GM12878 (cell line): ENCODE results near the gene VEGFD. TPM values are rescaled to one million over a fixed set of nuclear protein-coding genes. Genes with fewer than 3 reads are reported as not detected.

Experiments used
- ATAC-seq: fragments of 200-7000 bp; cut with Tn5 transposase; 3 replicates; pipeline ENCODE4 v1.9.1; 2020; ENCODE audit warnings: mild to moderate bottlenecking, moderate library complexity
- BruUV-seq: library from RNA; stranded (reverse); fragments of 400-500 nt; replicated peaks from 2 replicates; lab custom pipeline; 2021; lab: Mats Ljungman, UMichigan
- CTCF ChIA-PET: fragments of 300-600 bp; sonication (Branson Sonifier 250); formaldehyde crosslinking; extraction: SDS; loops from one replicate; lab custom pipeline; 2021; ENCODE audit warnings: inconsistent platforms; lab: Yijun Ruan, JAX
- POLR2A ChIA-PET: fragments of 350-600 bp; formaldehyde crosslinking; extraction: SDS; loops from one replicate; lab custom pipeline; 2021; ENCODE audit warnings: inconsistent platforms; lab: Charles Lee
- RAD21 ChIA-PET: fragments of 300-600 bp; sonication (Branson Sonifier 250); formaldehyde crosslinking; loops from one replicate; lab custom pipeline; 2023; ENCODE audit warnings: antibody characterized with exemption; ENCODE audit not compliant: unreplicated experiment; lab: Charles Lee
- SMC1A ChIA-PET: fragments of 300-600 bp; sonication (Branson Sonifier 250); formaldehyde crosslinking; loops from one replicate; lab custom pipeline; 2023; ENCODE audit not compliant: unreplicated experiment, uncharacterized antibody; lab: Charles Lee
- DNase-seq: peaks from one replicate; pipeline ENCODE4 v3.0.0-alpha.2; 2011; ENCODE audit warnings: low read depth, low spot score
- FAIRE-seq: peaks from 3 replicates; lab custom pipeline; 2011; peaks lifted over from hg19 to GRCh38; lab: Jason Lieb, UNC
- H2AFZ ChIP-seq: 2 replicates; pipeline ENCODE4 v1.6.0; 2011; ENCODE audit warnings: low read depth, low read length, control low read depth; ENCODE audit not compliant: control insufficient read depth
- H3K27ac ChIP-seq: 2 replicates; pipeline ENCODE4 v1.5.1; 2011; ENCODE audit warnings: control low read depth; ENCODE audit not compliant: control insufficient read depth, insufficient read depth
- H3K27me3 ChIP-seq, 2 experiments: replicated peaks in 1 of 2; 2 replicates each; pipeline versions ENCODE4 v1.6.0 to v1.6.1; 2011; ENCODE audit warnings: low read length in 1 of 2; ENCODE audit not compliant: control insufficient read depth in 2 of 2, insufficient read depth in 2 of 2
- H3K36me3 ChIP-seq, 2 experiments: 2 replicates each; pipeline ENCODE4 v1.5.1; 2011; ENCODE audit warnings: low read length in 1 of 2; ENCODE audit not compliant: control insufficient read depth in 2 of 2, insufficient read depth in 2 of 2
- H3K4me1 ChIP-seq: 2 replicates; pipeline ENCODE4 v1.6.1; 2011; ENCODE audit warnings: mild to moderate bottlenecking, low read length, moderate library complexity, mixed read lengths; ENCODE audit not compliant: control insufficient read depth, insufficient read depth
- H3K4me2 ChIP-seq: 2 replicates; pipeline ENCODE4 v1.6.0; 2011; ENCODE audit warnings: control low read depth; ENCODE audit not compliant: control insufficient read depth, insufficient read depth
- H3K4me3 ChIP-seq: fragments of 200-600 bp; sonication (generic); 2 replicates; pipeline ENCODE4 v1.5.1; 2016
- H3K79me2 ChIP-seq: 2 replicates; pipeline ENCODE4 v1.6.0; 2011; ENCODE audit warnings: low read length; ENCODE audit not compliant: control insufficient read depth, insufficient read depth
- H3K9ac ChIP-seq: 2 replicates; pipeline ENCODE4 v1.8.0; 2011; ENCODE audit warnings: low read length, control low read depth, mixed read lengths; ENCODE audit not compliant: control insufficient read depth, insufficient read depth
- H3K9me3 ChIP-seq: replicated peaks from 3 replicates; pipeline ENCODE4 v1.5.1; 2011; ENCODE audit warnings: mild to moderate bottlenecking, low read length; ENCODE audit not compliant: control insufficient read depth, insufficient read depth
- H4K20me1 ChIP-seq: 2 replicates; pipeline ENCODE4 v1.6.0; 2011; ENCODE audit not compliant: control insufficient read depth, insufficient read depth
- ATF7 ChIP-seq: fragments of 450-650 bp; IDR thresholded peaks from 2 replicates; pipeline ENCODE4 v1.6.1; 2016; ENCODE audit warnings: low read depth, mild to moderate bottlenecking
- CUX1 ChIP-seq: IDR thresholded peaks from 2 replicates; pipeline ENCODE4 v1.6.1; 2012; ENCODE audit warnings: improper control_type of control experiment, low read depth, low read length; ENCODE audit not compliant: insufficient replicate concordance
- MEF2B ChIP-seq: fragments of 450-650 bp; IDR thresholded peaks from 2 replicates; pipeline ENCODE4 v1.6.1; 2018; ENCODE audit warnings: mild to moderate bottlenecking, moderate library complexity; ENCODE audit not compliant: partially characterized antibody, poor library complexity, severe bottlenecking
- NBN ChIP-seq: fragments of 450-650 bp; IDR thresholded peaks from 2 replicates; pipeline ENCODE4 v1.6.1; 2016
- NFXL1 ChIP-seq: fragments of 450-650 bp; IDR thresholded peaks from 2 replicates; pipeline ENCODE4 v1.6.1; 2017; ENCODE audit warnings: antibody characterized with exemption, mild to moderate bottlenecking, borderline replicate concordance
- NR2F1 ChIP-seq: fragments of 450-650 bp; conservative IDR thresholded peaks from 2 replicates; pipeline ENCODE4 v1.6.1; 2017; ENCODE audit warnings: mild to moderate bottlenecking
- RELA ChIP-seq: fragments of 450-650 bp; IDR thresholded peaks from 2 replicates; pipeline ENCODE4 v1.8.0; 2014; ENCODE audit warnings: borderline replicate concordance; ENCODE audit not compliant: partially characterized antibody
- ZNF217 ChIP-seq: fragments of 450-650 bp; IDR thresholded peaks from 2 replicates; pipeline ENCODE4 v1.6.1; 2017; ENCODE audit warnings: antibody characterized with exemption, mild to moderate bottlenecking
- WGBS: methylation state at CpG from one replicate; pipeline ENCODE4 v1.1.6; 2016; ENCODE audit warnings: low lambda C conversion rate; ENCODE audit not compliant: insufficient replicate concordance, insufficient coverage; ENCODE audit errors: missing lambda C conversion rate; 5-methylcytosine and 5-hydroxymethylcytosine counted together
- in situ Hi-C: fragments of 300-500 bp; cut with MboI; formaldehyde crosslinking; loops from 9 replicates; pipeline ENCODE4 v1.14.3; 2018; ENCODE audit warnings: mixed read lengths
- intact Hi-C: fragments of 100-400 bp; cut with micrococcal nuclease; formaldehyde crosslinking; loops from one replicate; pipeline ENCODE4 v1.14.2; 2022; ENCODE audit not compliant: unreplicated experiment
- polyA plus RNA-seq, 11 experiments: library from polyadenylated mRNA; depleted of rRNA in 4 of 11; unstranded in 6 of 11; stranded (reverse) in 5 of 11; fragments of >200 nt; fragmentation: Nextera tagmentation in 4 of 11; fragmentation: Illumina TruSeq in 1 of 11; extraction: Ambion mirVana in 4 of 11; extraction: Trizol in 1 of 11; gene quantifications; 1 replicate in 1 of 11; 2 replicates in 10 of 11; pipeline versions ENCODE4 v1.2.1 to v1.2.3, GENCODE V29; 2011 to 2016; ENCODE audit warnings: inconsistent platforms in 2 of 11, missing spikeins in 2 of 11, low read depth in 1 of 11
- total RNA-seq, 4 experiments: library from RNA; depleted of rRNA in 3 of 4; stranded (reverse); fragments of >200 nt in 3 of 4; fragmentation: Illumina TruSeq in 1 of 4; extraction: Trizol in 1 of 4; gene quantifications; 2 replicates each; pipeline versions ENCODE4 v1.2.1 to v1.2.3, GENCODE V29; 2013 to 2021
- TF ChIP-seq, protein P1 (sequence below), 3 experiments: IDR thresholded peaks in 2 of 3; conservative IDR thresholded peaks in 1 of 3; 2 replicates each; pipeline ENCODE4 v1.5.1; 2011; ENCODE audit warnings: low read depth in 3 of 3, low read length in 3 of 3, mild to moderate bottlenecking in 3 of 3, control low read depth in 2 of 3, moderate library complexity in 2 of 3, inconsistent platforms in 1 of 3, mixed read lengths in 1 of 3; ENCODE audit not compliant: control insufficient read depth in 2 of 3, insufficient read depth in 1 of 3; ENCODE audit errors: extremely low read depth in 1 of 3
- TF ChIP-seq, protein P2 (sequence below): fragments of 450-650 bp; IDR thresholded peaks from 2 replicates; pipeline ENCODE4 v1.6.1; 2014; ENCODE audit warnings: mild to moderate bottlenecking
- TF ChIP-seq, protein P3 (sequence below): fragments of 450-650 bp; IDR thresholded peaks from 2 replicates; pipeline ENCODE4 v1.6.1; 2017; ENCODE audit warnings: antibody characterized with exemption, mild to moderate bottlenecking, moderate library complexity

VEGFD gene
- total and polyA plus RNA-seq, 10 of the 15 experiments (the other 5 are each of a cell fraction or from before 2014, with no cell fraction given): 0.15 TPM; not detected in 9

DNA sequence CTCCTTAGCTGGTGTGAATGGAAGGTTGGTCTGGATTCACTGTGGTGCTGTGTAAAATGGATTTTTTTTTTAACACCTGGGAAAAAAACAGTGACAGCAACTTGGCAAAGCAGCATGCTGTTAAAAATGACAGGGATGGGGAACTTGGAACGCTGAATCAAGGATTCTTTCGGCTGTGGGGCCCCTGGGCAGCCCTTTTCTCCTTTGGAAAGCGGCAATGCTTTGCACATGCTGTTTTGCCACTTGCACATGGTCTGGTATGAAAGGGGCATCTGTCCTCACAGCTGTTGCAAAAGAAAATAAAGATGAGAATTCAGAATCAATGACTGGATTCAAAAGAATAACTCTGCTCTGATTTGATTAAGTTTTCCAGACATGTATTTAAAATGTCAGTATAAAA is 38.2 kb downstream of the VEGFD start:
- in situ Hi-C loops (loop anchor here (5.0 kb wide), 2 partner anchors 121 to 221 kb away; no protein-coding TSS in a partner anchor), intact Hi-C loops (loop anchor here (5.0 to 10.0 kb wide), 2 partner anchors 221 to 309 kb away; no protein-coding TSS in a partner anchor)
- no peaks in the 10 kb centered on the region for H3K27me3 ChIP-seq
- no peaks in the 10 kb centered on the region for H3K36me3 ChIP-seq
- WGBS: 38% methylated on average over 3 of the region's 3 CpGs
- H4K20me1 ChIP-seq: no peaks in the 10 kb centered on the region; the same call in 1 of the 2 replicates
- H3K4me2 ChIP-seq: no peak overlapping the region
- DNase-seq (no peak), ATAC-seq (no peak), FAIRE-seq (no peak)
- no peak overlapping the region for H3K4me3 ChIP-seq
- H3K9ac ChIP-seq: no peak overlapping the region
- BruUV-seq: no TSS peak
- H3K27ac ChIP-seq: no peak overlapping the region
- ChIA-PET CTCF (interaction anchor here (1.0 to 10.8 kb wide), 3 partner anchors 15 to 123 kb away, joined by 3 to 200 read pairs (median 3); no protein-coding TSS in a partner anchor), RAD21 (no interaction called here), SMC1A (interaction anchor here (1.0 to 1.5 kb wide), 3 partner anchors 12 to 35 kb away, joined by 3 read pairs; no protein-coding TSS in a partner anchor), POLR2A (no interaction called here)
- no peaks in the 10 kb centered on the region for H3K4me1 ChIP-seq
- no peak overlapping the region for H2AFZ ChIP-seq
- no peaks in the 10 kb centered on the region for H3K79me2 ChIP-seq
- H3K9me3 ChIP-seq: no peaks in the 10 kb centered on the region
- TF ChIP-seq NR2F1 (no peak), ZNF217 (no peak), RELA (no peak), ATF7 (no peak), MEF2B (no peak), NFXL1 (no peak), NBN (no peak), CUX1 (no peak)
- TF ChIP-seq, protein P1, sequence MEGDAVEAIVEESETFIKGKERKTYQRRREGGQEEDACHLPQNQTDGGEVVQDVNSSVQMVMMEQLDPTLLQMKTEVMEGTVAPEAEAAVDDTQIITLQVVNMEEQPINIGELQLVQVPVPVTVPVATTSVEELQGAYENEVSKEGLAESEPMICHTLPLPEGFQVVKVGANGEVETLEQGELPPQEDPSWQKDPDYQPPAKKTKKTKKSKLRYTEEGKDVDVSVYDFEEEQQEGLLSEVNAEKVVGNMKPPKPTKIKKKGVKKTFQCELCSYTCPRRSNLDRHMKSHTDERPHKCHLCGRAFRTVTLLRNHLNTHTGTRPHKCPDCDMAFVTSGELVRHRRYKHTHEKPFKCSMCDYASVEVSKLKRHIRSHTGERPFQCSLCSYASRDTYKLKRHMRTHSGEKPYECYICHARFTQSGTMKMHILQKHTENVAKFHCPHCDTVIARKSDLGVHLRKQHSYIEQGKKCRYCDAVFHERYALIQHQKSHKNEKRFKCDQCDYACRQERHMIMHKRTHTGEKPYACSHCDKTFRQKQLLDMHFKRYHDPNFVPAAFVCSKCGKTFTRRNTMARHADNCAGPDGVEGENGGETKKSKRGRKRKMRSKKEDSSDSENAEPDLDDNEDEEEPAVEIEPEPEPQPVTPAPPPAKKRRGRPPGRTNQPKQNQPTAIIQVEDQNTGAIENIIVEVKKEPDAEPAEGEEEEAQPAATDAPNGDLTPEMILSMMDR (IDR thresholded peaks at IDR 0.05 in 2 of 3, conservative IDR thresholded peaks at IDR 0.05 in 1 of 3; ENCODE audit: control insufficient read depth in 2 of 3, extremely low read depth in 1 of 3, insufficient read depth in 1 of 3, low read depth in 3 of 3, low read length in 3 of 3): no peak
- TF ChIP-seq, protein P2, sequence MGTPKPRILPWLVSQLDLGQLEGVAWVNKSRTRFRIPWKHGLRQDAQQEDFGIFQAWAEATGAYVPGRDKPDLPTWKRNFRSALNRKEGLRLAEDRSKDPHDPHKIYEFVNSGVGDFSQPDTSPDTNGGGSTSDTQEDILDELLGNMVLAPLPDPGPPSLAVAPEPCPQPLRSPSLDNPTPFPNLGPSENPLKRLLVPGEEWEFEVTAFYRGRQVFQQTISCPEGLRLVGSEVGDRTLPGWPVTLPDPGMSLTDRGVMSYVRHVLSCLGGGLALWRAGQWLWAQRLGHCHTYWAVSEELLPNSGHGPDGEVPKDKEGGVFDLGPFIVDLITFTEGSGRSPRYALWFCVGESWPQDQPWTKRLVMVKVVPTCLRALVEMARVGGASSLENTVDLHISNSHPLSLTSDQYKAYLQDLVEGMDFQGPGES: no peak
- TF ChIP-seq, protein P3, sequence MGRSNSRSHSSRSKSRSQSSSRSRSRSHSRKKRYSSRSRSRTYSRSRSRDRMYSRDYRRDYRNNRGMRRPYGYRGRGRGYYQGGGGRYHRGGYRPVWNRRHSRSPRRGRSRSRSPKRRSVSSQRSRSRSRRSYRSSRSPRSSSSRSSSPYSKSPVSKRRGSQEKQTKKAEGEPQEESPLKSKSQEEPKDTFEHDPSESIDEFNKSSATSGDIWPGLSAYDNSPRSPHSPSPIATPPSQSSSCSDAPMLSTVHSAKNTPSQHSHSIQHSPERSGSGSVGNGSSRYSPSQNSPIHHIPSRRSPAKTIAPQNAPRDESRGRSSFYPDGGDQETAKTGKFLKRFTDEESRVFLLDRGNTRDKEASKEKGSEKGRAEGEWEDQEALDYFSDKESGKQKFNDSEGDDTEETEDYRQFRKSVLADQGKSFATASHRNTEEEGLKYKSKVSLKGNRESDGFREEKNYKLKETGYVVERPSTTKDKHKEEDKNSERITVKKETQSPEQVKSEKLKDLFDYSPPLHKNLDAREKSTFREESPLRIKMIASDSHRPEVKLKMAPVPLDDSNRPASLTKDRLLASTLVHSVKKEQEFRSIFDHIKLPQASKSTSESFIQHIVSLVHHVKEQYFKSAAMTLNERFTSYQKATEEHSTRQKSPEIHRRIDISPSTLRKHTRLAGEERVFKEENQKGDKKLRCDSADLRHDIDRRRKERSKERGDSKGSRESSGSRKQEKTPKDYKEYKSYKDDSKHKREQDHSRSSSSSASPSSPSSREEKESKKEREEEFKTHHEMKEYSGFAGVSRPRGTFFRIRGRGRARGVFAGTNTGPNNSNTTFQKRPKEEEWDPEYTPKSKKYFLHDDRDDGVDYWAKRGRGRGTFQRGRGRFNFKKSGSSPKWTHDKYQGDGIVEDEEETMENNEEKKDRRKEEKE: no peak
